ENCODE measurements around the gene LENEP.
"Not testable (repeated sequence)": the region's sequence is repeated elsewhere in the genome, so short reads cannot be mapped to it uniquely, and the experiment has no call there.

Gene LENEP

GRCh38 chr1:154975409-154976059 lies 17.9 kb upstream of the LENEP start:
- H3K4me1 Mint-ChIP-seq = peaks cover 28 to 29% of the 10 kb centered on the region in 2 donors
- ATAC-seq (replicated peaks) = peak; percentile 22 to 26
- no peak overlapping the region for H3K27ac Mint-ChIP-seq
- DNase-seq = peak; percentile 65
- H3K36me3 Mint-ChIP-seq = peaks cover 12 to 24% of the 10 kb centered on the region in 2 donors
- H3K27me3 Mint-ChIP-seq = no peaks in the 10 kb centered on the region
- no peaks in the 10 kb centered on the region for H3K9me3 Mint-ChIP-seq
- H3K4me3 Mint-ChIP-seq = no peak overlapping the region

GRCh38 chr1:154977762-154978161 lies 15.6 kb upstream of the LENEP start:
- DNase-seq, H3K4me3 Mint-ChIP-seq: not testable (repeated sequence)

GRCh38 chr1:154978360-154978759 lies 15.0 kb upstream of the LENEP start:
- ATAC-seq (replicated peaks) (no peak), DNase-seq (no peak)
- Mint-ChIP-seq H3K27ac (no peak overlapping the region), H3K36me3 (peaks cover 10 to 13% of the 10 kb centered on the region in 2 donors), H3K4me1 (peaks cover 7 to 8% of the 10 kb centered on the region in 2 donors), H3K4me3 (no peak overlapping the region), H3K9me3 (no peaks in the 10 kb centered on the region), H3K27me3 (no peaks in the 10 kb centered on the region)

More at GRCh38 chr1:154977762-154978161, 15.6 kb upstream of the LENEP start:
- Mint-ChIP-seq H3K36me3 (peaks cover 10 to 13% of the 10 kb centered on the region in 2 donors), H3K27ac (peak overlapping the region; percentile 81), H3K4me1 (peaks cover 10% of the 10 kb centered on the region in 2 donors)
- H3K27me3 Mint-ChIP-seq; H3K9me3 Mint-ChIP-seq; ATAC-seq (replicated peaks): not testable (repeated sequence)

- no peak for ATAC-seq (replicated peaks)
- DNase-seq = no peak
- H3K27me3 Mint-ChIP-seq = no peaks in the 10 kb centered on the region
- H3K27ac Mint-ChIP-seq = no peak overlapping the region
- peaks cover 8 to 17% of the 10 kb centered on the region in 2 donors for H3K4me1 Mint-ChIP-seq
- no peaks in the 10 kb centered on the region for H3K9me3 Mint-ChIP-seq
- H3K36me3 Mint-ChIP-seq = peaks cover 14 to 17% of the 10 kb centered on the region in 2 donors
- no peak overlapping the region for H3K4me3 Mint-ChIP-seq
Observed at GRCh38 chr1:154982341-154982740, 11.0 kb upstream of the LENEP start.

GRCh38 chr1:154982897-154983648 lies 10.3 kb upstream of the LENEP start, which contains the start of gene FLAD1:
FLAD1 (plus strand) TSS chr1:154983344; CDS start chr1:154983695, 351 bp downstream.
- H3K9me3 Mint-ChIP-seq = no peaks in the 10 kb centered on the region
- H3K27me3 Mint-ChIP-seq = no peaks in the 10 kb centered on the region
- DNase-seq (peak; percentile 97), ATAC-seq (replicated peaks) (peak; percentile 100)
- H3K4me3 Mint-ChIP-seq = no peak within 1 kb of the TSS
- peak within 1 kb of the TSS; percentile 73 for H3K27ac Mint-ChIP-seq
- H3K4me1 Mint-ChIP-seq = peaks cover 7 to 13% of the 10 kb centered on the region in 2 donors
- H3K36me3 Mint-ChIP-seq = peaks cover 16 to 19% of the 10 kb centered on the region in 2 donors

GRCh38 chr1:154983776-154984466 lies 9.5 kb upstream of the LENEP start:
- H3K4me3 Mint-ChIP-seq = no peak overlapping the region

GRCh38 chr1:154986736-154987135 lies 6.7 kb upstream of the LENEP start:
- DNase-seq; H3K27me3 Mint-ChIP-seq; H3K27ac Mint-ChIP-seq; ATAC-seq (replicated peaks); H3K4me3 Mint-ChIP-seq; H3K9me3 Mint-ChIP-seq: not testable (repeated sequence)
- Mint-ChIP-seq H3K4me1 (peaks cover 17 to 34% of the 10 kb centered on the region in 2 donors), H3K36me3 (peaks cover 35 to 36% of the 10 kb centered on the region in 2 donors)

More at GRCh38 chr1:154983776-154984466, 9.5 kb upstream of the LENEP start:
- H3K4me1 Mint-ChIP-seq = peaks cover 12 to 21% of the 10 kb centered on the region in 2 donors
- no peaks in the 10 kb centered on the region for H3K27me3 Mint-ChIP-seq
- no peak for ATAC-seq (replicated peaks)
- no peak for DNase-seq
- H3K27ac Mint-ChIP-seq = peak overlapping the region; percentile 73
- no peaks in the 10 kb centered on the region for H3K9me3 Mint-ChIP-seq
- H3K36me3 Mint-ChIP-seq = peaks cover 23 to 27% of the 10 kb centered on the region in 2 donors

GRCh38 chr1:154987326-154987725 lies 6.1 kb upstream of the LENEP start:
- no peak overlapping the region for H3K27ac Mint-ChIP-seq
- no peak overlapping the region for H3K4me3 Mint-ChIP-seq
- no peaks in the 10 kb centered on the region for H3K9me3 Mint-ChIP-seq
- ATAC-seq (replicated peaks) = no peak
- H3K36me3 Mint-ChIP-seq = peaks cover 35 to 37% of the 10 kb centered on the region in 2 donors
- H3K4me1 Mint-ChIP-seq = peaks cover 18 to 34% of the 10 kb centered on the region in 2 donors
- H3K27me3 Mint-ChIP-seq = no peaks in the 10 kb centered on the region
- no peak for DNase-seq

GRCh38 chr1:154988058-154988954 lies 5.1 kb upstream of the LENEP start:
- no peaks in the 10 kb centered on the region for H3K9me3 Mint-ChIP-seq
- ATAC-seq (replicated peaks) = no peak
- no peaks in the 10 kb centered on the region for H3K27me3 Mint-ChIP-seq
- no peak overlapping the region for H3K4me3 Mint-ChIP-seq
- no peak overlapping the region for H3K27ac Mint-ChIP-seq
- no peak for DNase-seq
- H3K36me3 Mint-ChIP-seq = peaks cover 38 to 42% of the 10 kb centered on the region in 2 donors
- H3K4me1 Mint-ChIP-seq = peaks cover 19 to 34% of the 10 kb centered on the region in 2 donors

- peaks cover 36 to 42% of the 10 kb centered on the region in 2 donors for H3K36me3 Mint-ChIP-seq
- no peaks in the 10 kb centered on the region for H3K9me3 Mint-ChIP-seq
- no peaks in the 10 kb centered on the region for H3K27me3 Mint-ChIP-seq
- H3K4me1 Mint-ChIP-seq = peaks cover 16 to 32% of the 10 kb centered on the region in 2 donors
- DNase-seq = no peak
- no peak overlapping the region for H3K27ac Mint-ChIP-seq
- H3K4me3 Mint-ChIP-seq = no peak overlapping the region
- ATAC-seq (replicated peaks) = no peak
Observed at GRCh38 chr1:154989195-154989860, 4.1 kb upstream of the LENEP start.

GRCh38 chr1:154990276-154990675 lies 3.1 kb upstream of the LENEP start:
- H3K27me3 Mint-ChIP-seq = no peaks in the 10 kb centered on the region
- H3K36me3 Mint-ChIP-seq = peaks cover 36 to 42% of the 10 kb centered on the region in 2 donors
- peaks cover 23 to 38% of the 10 kb centered on the region in 2 donors for H3K4me1 Mint-ChIP-seq
- ATAC-seq (replicated peaks) (no peak), DNase-seq (no peak)
- no peak overlapping the region for H3K27ac Mint-ChIP-seq
- H3K9me3 Mint-ChIP-seq = no peaks in the 10 kb centered on the region
- no peak overlapping the region for H3K4me3 Mint-ChIP-seq

- Mint-ChIP-seq H3K4me1 (peaks cover 33 to 56% of the 10 kb centered on the region in 2 donors), H3K36me3 (peaks cover 31 to 34% of the 10 kb centered on the region in 2 donors), H3K9me3 (no peaks in the 10 kb centered on the region), H3K4me3 (no peak overlapping the region), H3K27me3 (no peaks in the 10 kb centered on the region), H3K27ac (no peak overlapping the region)
- no peak for ATAC-seq (replicated peaks)
- DNase-seq = no peak
Observed at GRCh38 chr1:154992721-154993571, 440 bp upstream of the LENEP start.

Measured in stimulated activated naive B cell treated with anti-CD40 and anti-IgM and Interleukin-4, amounts not matched to agents 10 μg/mL and 1 μg/mL and 100 μg/mL, for 72 hours (primary cell).